ENCODE data around the gene LMOD2. TPM values are rescaled to one million over a fixed set of nuclear protein-coding genes. Genes with fewer than 3 reads are reported as not detected.

Gene LMOD2
- total RNA-seq, 1 experiment from 2014 or later = not detected

- no peak overlapping the region for H4K8ac ChIP-seq (replicated peaks; ENCODE audit: insufficient read length, low read depth, low read length)
- no CpG with 5 or more reads among the region's 2 CpGs for WGBS (ENCODE audit: extremely low coverage, insufficient read length, low lambda C conversion rate)
- no peaks in the 10 kb centered on the region for H4K20me1 ChIP-seq (ENCODE audit: control insufficient read depth, insufficient read depth, insufficient read length)
- Mint-ChIP-seq H3K4me3 (no peak overlapping the region), H3K27ac (no peak overlapping the region), H3K27me3 (ENCODE audit: low read depth) (no peaks in the 10 kb centered on the region), H3K9me3 (no peaks in the 10 kb centered on the region), H3K36me3 (ENCODE audit: insufficient read depth in 1 of 3, low read depth in 3 of 3) (no peaks in the 10 kb centered on the region; a peak in 1 of 7 replicates), H3K4me1 (peaks cover 16 to 28% of the 10 kb centered on the region in 2 experiments)
- H3K23me2 ChIP-seq (ENCODE audit: insufficient read length, low read depth, low read length, poor library complexity, severe bottlenecking) = no peaks in the 10 kb centered on the region
- H3T11ph ChIP-seq (ENCODE audit: low read length) = no peak overlapping the region
- H3K56ac ChIP-seq (ENCODE audit: insufficient read length, low read depth, low read length) = no peak overlapping the region
- H2AK5ac ChIP-seq (ENCODE audit: insufficient read length, low read length) = no peak overlapping the region
- H2BK15ac ChIP-seq (ENCODE audit: low read depth, low read length) = no peak overlapping the region
- no peak overlapping the region for H3K9ac ChIP-seq (ENCODE audit: extremely low read depth, insufficient read length, low read length)
- no peaks in the 10 kb centered on the region for H3K79me2 ChIP-seq (ENCODE audit: insufficient read depth, low read length)
- no peak overlapping the region for H2BK120ac ChIP-seq (ENCODE audit: low read depth, low read length, poor library complexity, severe bottlenecking)
- no peak for TF ChIP-seq CTCF (conservative IDR thresholded peaks at IDR 0.05)
- no peak overlapping the region for H4K91ac ChIP-seq (ENCODE audit: insufficient read length, low read depth, low read length)
- no peak overlapping the region for H2BK12ac ChIP-seq (ENCODE audit: insufficient read length, low read depth, low read length)
- no peak overlapping the region for H3K27ac ChIP-seq (ENCODE audit: insufficient read length, low read depth, low read length)
- no peak overlapping the region for H2BK5ac ChIP-seq (ENCODE audit: insufficient read length, low read length)
- H3K27me3 ChIP-seq (ENCODE audit: insufficient read depth, low read length) = no peaks in the 10 kb centered on the region
- no peak overlapping the region for H2BK20ac ChIP-seq (ENCODE audit: low read depth, low read length, poor library complexity, severe bottlenecking)
- H3K4ac ChIP-seq (ENCODE audit: low read depth, low read length) = no peak overlapping the region
- H4K5ac ChIP-seq (ENCODE audit: insufficient read length, low read depth, low read length) = no peak overlapping the region
- no peak overlapping the region for H3K4me2 ChIP-seq (ENCODE audit: insufficient read depth, insufficient read length, low read length)
- no peak for DNase-seq
- no peak overlapping the region for H3K14ac ChIP-seq (ENCODE audit: insufficient read depth, low read length)
- no peaks in the 10 kb centered on the region for H3K9me3 ChIP-seq (ENCODE audit: control insufficient read depth, low read depth, low read length)
- H2AFZ ChIP-seq (ENCODE audit: low read length) = no peak overlapping the region
- H3K23ac ChIP-seq (ENCODE audit: insufficient read length, low read depth, low read length) = no peak overlapping the region
- no peak overlapping the region for H3K18ac ChIP-seq (ENCODE audit: insufficient read length, low read depth, low read length)
- no peaks in the 10 kb centered on the region for H3K79me1 ChIP-seq (ENCODE audit: insufficient read depth, low read depth, low read length, poor library complexity, severe bottlenecking)
- H3K4me1 ChIP-seq (ENCODE audit: insufficient read depth, low read length) = 0 out of 2 replicates have a peak, but pooled peaks cover 3% of the 10 kb centered on the region
Observed at GRCh38 chr7:123665157-123665556, 9.5 kb downstream of the LMOD2 start.

Data from H9 (cell line).